SU-DHL-6 (cell line): ENCODE results near the gene BUD23.
"Not testable (repeated sequence)": the region's sequence is repeated elsewhere in the genome, so short reads cannot be mapped to it uniquely, and the experiment has no call there.

Source experiments
- CTCF ChIP-seq: fragments of 200-600 bp; sonication (generic); IDR thresholded peaks from one replicate; pipeline ENCODE4 v1.5.1; 2017; ENCODE audit warnings: antibody characterized with exemption, mild to moderate bottlenecking, low read length, moderate library complexity; ENCODE audit not compliant: insufficient read depth, poor library complexity, severe bottlenecking
- EZH2phosphoT487 ChIP-seq: fragments of 200-600 bp; sonication (generic), shearing (Covaris generic); conservative IDR thresholded peaks from 2 replicates; pipeline ENCODE4 v1.6.1; 2018; ENCODE audit warnings: mild to moderate bottlenecking, antibody characterized with exemption, low read length, moderate library complexity, mixed read lengths

GRCh38 chr7:73720443-73720842 is 37.0 kb downstream of the BUD23 start:
- not testable (repeated sequence) for TF ChIP-seq CTCF, EZH2phosphoT487
